Vagina (tissue), 2 donors: ENCODE measurements around the gene RFX2. TPM values are rescaled to one million over a fixed set of nuclear protein-coding genes. Genes with fewer than 3 reads are reported as not detected.

ENCODE experiments used
- DNase-seq, 2 donors: peaks; one replicate each; pipeline ENCODE4 v3.0.0-alpha.2; 2017; ENCODE audit errors: extremely low spot score in 2 of 2
- H3K27ac ChIP-seq: fragments of 200-600 bp; sonication (generic); one replicate; pipeline ENCODE4 v1.5.1; 2019
- H3K27me3 ChIP-seq: fragments of 200-600 bp; sonication (generic); one replicate; pipeline ENCODE4 v1.5.1; 2019
- H3K36me3 ChIP-seq, 2 donors: fragments of 200-600 bp; sonication (generic); one replicate each; pipeline ENCODE4 v1.5.1; 2017 to 2019
- H3K4me1 ChIP-seq: fragments of 200-600 bp; sonication (generic); one replicate; pipeline ENCODE4 v1.5.1; 2019
- H3K4me3 ChIP-seq, 2 donors: fragments of 200-600 bp; sonication (generic); 1 replicate in 1 of 2; 2 replicates in 1 of 2; pipeline ENCODE4 v1.5.1; 2016 to 2019
- H3K9me3 ChIP-seq: fragments of 200-600 bp; sonication (generic); one replicate; pipeline ENCODE4 v1.5.1; 2019
- CTCF ChIP-seq, 3 experiments: fragments of 450-650 bp in 2 of 3; fragments of 200-600 bp in 1 of 3; sonication (generic) in 1 of 3; IDR thresholded peaks; one replicate each; pipeline ENCODE4 v1.5.1; 2017 to 2019; ENCODE audit warnings: antibody characterized with exemption in 3 of 3, mild to moderate bottlenecking in 2 of 3, moderate library complexity in 2 of 3
- POLR2A ChIP-seq, 2 donors: fragments of 450-650 bp; IDR thresholded peaks; one replicate each; pipeline ENCODE4 v1.6.1; 2017; ENCODE audit warnings: antibody characterized with exemption in 2 of 2, mild to moderate bottlenecking in 2 of 2, moderate library complexity in 2 of 2
- POLR2AphosphoS5 ChIP-seq, 2 donors: sonication (generic); formaldehyde crosslinking; IDR thresholded peaks; one replicate each; pipeline ENCODE4 v1.9.0; 2017; ENCODE audit warnings: antibody characterized with exemption in 2 of 2, mild to moderate bottlenecking in 2 of 2, low read depth in 1 of 2; ENCODE audit not compliant: insufficient read depth in 1 of 2
- intact Hi-C: fragments of 100-400 bp; cut with DNase I; formaldehyde crosslinking; loops from one replicate; pipeline ENCODE4 v1.15.1; 2023
- total RNA-seq: library from RNA; depleted of rRNA; stranded (reverse); fragments of >200 nt; gene quantifications from one replicate; pipeline ENCODE4 v1.2.3, GENCODE V29; 2016

RFX2 gene
- total RNA-seq, 1 donor from 2014 or later = 12.0 TPM

GRCh38 chr19:6138066-6138465 is 27.8 kb upstream of the RFX2 start:
- H3K4me3 ChIP-seq = no peak overlapping the region
- H3K27me3 ChIP-seq = no peaks in the 10 kb centered on the region
- H3K4me1 ChIP-seq = no peaks in the 10 kb centered on the region
- no peak overlapping the region for H3K27ac ChIP-seq
- intact Hi-C loops = no loop called here
- H3K9me3 ChIP-seq = no peaks in the 10 kb centered on the region
- TF ChIP-seq POLR2A (IDR thresholded peaks at IDR 0.05) = no peak
- no peak for TF ChIP-seq POLR2AphosphoS5 (IDR thresholded peaks at IDR 0.05; ENCODE audit: insufficient read depth in 1 of 2, low read depth in 1 of 2)
- no peak for TF ChIP-seq CTCF (IDR thresholded peaks at IDR 0.05)
- H3K36me3 ChIP-seq = no peaks in the 10 kb centered on the region
- DNase-seq = no peak

- Histone ChIP-seq H3K27me3 (no peaks in the 10 kb centered on the region), H3K9me3 (no peaks in the 10 kb centered on the region), H3K27ac (no peak overlapping the region), H3K36me3 (no peaks in the 10 kb centered on the region), H3K4me3 (no peak overlapping the region), H3K4me1 (no peaks in the 10 kb centered on the region)
- intact Hi-C loops = no loop called here
- TF ChIP-seq POLR2AphosphoS5 (IDR thresholded peaks at IDR 0.05; ENCODE audit: insufficient read depth in 1 of 2, low read depth in 1 of 2) = no peak
- no peak for TF ChIP-seq CTCF (IDR thresholded peaks at IDR 0.05)
- no peak for TF ChIP-seq POLR2A (IDR thresholded peaks at IDR 0.05)
- DNase-seq = no peak
These were observed 22.9 kb upstream of the RFX2 start for GRCh38 chr19:6133231-6133630.

- no peaks in the 10 kb centered on the region for H3K27me3 ChIP-seq
- H3K36me3 ChIP-seq = no peaks in the 10 kb centered on the region
- no peak overlapping the region for H3K4me3 ChIP-seq
- peaks cover 4% of the 10 kb centered on the region for H3K9me3 ChIP-seq
- intact Hi-C loops = no loop called here
- no peaks in the 10 kb centered on the region for H3K4me1 ChIP-seq
- no peak overlapping the region for H3K27ac ChIP-seq
- DNase-seq = no peak
- TF ChIP-seq POLR2AphosphoS5 (IDR thresholded peaks at IDR 0.05; ENCODE audit: insufficient read depth in 1 of 2, low read depth in 1 of 2) = no peak
- TF ChIP-seq CTCF (IDR thresholded peaks at IDR 0.05) = no peak
- TF ChIP-seq POLR2A (IDR thresholded peaks at IDR 0.05) = no peak
These were observed 22.2 kb upstream of the RFX2 start for GRCh38 chr19:6132482-6132881.

- DNase-seq = no peak
- H3K27me3 ChIP-seq = no peaks in the 10 kb centered on the region
- no peak overlapping the region for H3K4me3 ChIP-seq
- H3K9me3 ChIP-seq = peaks cover 5% of the 10 kb centered on the region
- TF ChIP-seq POLR2A (IDR thresholded peaks at IDR 0.05) = no peak
- TF ChIP-seq POLR2AphosphoS5 (IDR thresholded peaks at IDR 0.05; ENCODE audit: insufficient read depth in 1 of 2, low read depth in 1 of 2) = no peak
- TF ChIP-seq CTCF (IDR thresholded peaks at IDR 0.05) = no peak
- no peaks in the 10 kb centered on the region for H3K4me1 ChIP-seq
- H3K36me3 ChIP-seq = no peaks in the 10 kb centered on the region
- H3K27ac ChIP-seq = no peak overlapping the region
- intact Hi-C loops = loop anchor here (2.0 kb wide), 1 partner anchor 79 kb away; no protein-coding TSS in a partner anchor
These were observed 17.5 kb upstream of the RFX2 start for GRCh38 chr19:6127716-6128335.

- DNase-seq = no peak
- intact Hi-C loops = loop anchor here (2.0 kb wide), 1 partner anchor 78 kb away; no protein-coding TSS in a partner anchor
- TF ChIP-seq POLR2AphosphoS5 (IDR thresholded peaks at IDR 0.05; ENCODE audit: insufficient read depth in 1 of 2, low read depth in 1 of 2) (no peak), POLR2A (IDR thresholded peaks at IDR 0.05) (no peak), CTCF (IDR thresholded peaks at IDR 0.05) (no peak)
- Histone ChIP-seq H3K4me1 (no peaks in the 10 kb centered on the region), H3K36me3 (no peaks in the 10 kb centered on the region), H3K4me3 (no peak overlapping the region), H3K27ac (no peak overlapping the region), H3K27me3 (no peaks in the 10 kb centered on the region), H3K9me3 (peaks cover 5% of the 10 kb centered on the region)
These were observed 16.2 kb upstream of the RFX2 start for GRCh38 chr19:6126335-6126974.
